Measurements from ENCODE around the gene CRIP1.

CRIP1 gene

GRCh38 chr14:105444859-105445258 is 41.8 kb upstream of the CRIP1 start:
- Histone ChIP-seq H3K27me3 (ENCODE audit: insufficient read depth, low read length, poor library complexity, severe bottlenecking) (no peaks in the 10 kb centered on the region), H2AFZ (ENCODE audit: low read length) (no peak overlapping the region), H3K9me3 (ENCODE audit: insufficient read depth, low read depth, low read length) (no peaks in the 10 kb centered on the region), H3F3A (ENCODE audit: low read depth) (no peaks in the 10 kb centered on the region), H3K9ac (ENCODE audit: low read depth, low read length, poor library complexity, severe bottlenecking) (no peak overlapping the region), H3K9me2 (replicated peaks; ENCODE audit: low read depth, low read length) (no peaks in the 10 kb centered on the region), H4K20me1 (ENCODE audit: insufficient read depth, low read length, poor library complexity, severe bottlenecking) (peaks cover 27% of the 10 kb centered on the region), H3K4me2 (ENCODE audit: low read depth, low read length, poor library complexity, severe bottlenecking) (no peak overlapping the region), H3K4me3 (ENCODE audit: low read length, poor library complexity, severe bottlenecking) (no peak overlapping the region), H3K4me1 (ENCODE audit: insufficient read depth, low read length, poor library complexity, severe bottlenecking) (no peaks in the 10 kb centered on the region), H3K36me3 (ENCODE audit: insufficient read depth, low read length) (peaks cover 38% of the 10 kb centered on the region; the same call in 1 of the 2 replicates), H3K79me2 (ENCODE audit: insufficient read depth, low read length) (peaks cover 26% of the 10 kb centered on the region; the same call in 1 of the 2 replicates)
- TF ChIP-seq EZH2phosphoT487 (IDR thresholded peaks at IDR 0.05; ENCODE audit: borderline replicate concordance) (no peak), CTCF (conservative IDR thresholded peaks at IDR 0.05; ENCODE audit: low read length) (no peak)

DNA sequence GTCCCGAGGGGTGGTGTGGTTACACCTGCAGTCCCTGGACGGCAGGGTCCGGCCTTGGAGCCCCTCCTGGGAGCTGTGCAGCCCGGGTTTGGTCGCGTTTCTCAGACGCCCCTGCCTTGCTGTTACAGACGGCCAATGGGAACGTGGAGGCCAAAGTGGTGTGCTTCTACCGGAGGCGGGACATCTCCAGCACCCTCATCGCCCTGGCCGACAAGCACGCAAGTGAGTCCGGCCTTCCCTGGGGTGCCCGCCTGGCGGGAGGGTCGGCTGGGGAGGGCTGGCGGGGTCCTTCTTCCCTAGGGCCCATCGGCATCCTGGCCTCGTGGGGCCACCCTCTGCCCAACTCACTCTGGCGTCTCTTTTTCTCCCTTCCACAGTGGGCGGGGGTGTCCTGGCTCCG is 41.4 kb upstream of the CRIP1 start:
- TF ChIP-seq CTCF (conservative IDR thresholded peaks at IDR 0.05; ENCODE audit: low read length) (no peak), EZH2phosphoT487 (IDR thresholded peaks at IDR 0.05; ENCODE audit: borderline replicate concordance) (no peak)
- Histone ChIP-seq H3K36me3 (ENCODE audit: insufficient read depth, low read length) (peaks cover 38% of the 10 kb centered on the region; the same call in 1 of the 2 replicates), H4K20me1 (ENCODE audit: insufficient read depth, low read length, poor library complexity, severe bottlenecking) (peaks cover 27% of the 10 kb centered on the region), H3K9me3 (ENCODE audit: insufficient read depth, low read depth, low read length) (no peaks in the 10 kb centered on the region), H3K9ac (ENCODE audit: low read depth, low read length, poor library complexity, severe bottlenecking) (no peak overlapping the region), H2AFZ (ENCODE audit: low read length) (no peak overlapping the region), H3K4me1 (ENCODE audit: insufficient read depth, low read length, poor library complexity, severe bottlenecking) (no peaks in the 10 kb centered on the region), H3K27me3 (ENCODE audit: insufficient read depth, low read length, poor library complexity, severe bottlenecking) (no peaks in the 10 kb centered on the region), H3K4me2 (ENCODE audit: low read depth, low read length, poor library complexity, severe bottlenecking) (no peak overlapping the region), H3K79me2 (ENCODE audit: insufficient read depth, low read length) (peaks cover 21% of the 10 kb centered on the region; the same call in 1 of the 2 replicates), H3F3A (ENCODE audit: low read depth) (no peaks in the 10 kb centered on the region), H3K4me3 (ENCODE audit: low read length, poor library complexity, severe bottlenecking) (no peak overlapping the region), H3K9me2 (replicated peaks; ENCODE audit: low read depth, low read length) (no peaks in the 10 kb centered on the region)

DNA sequence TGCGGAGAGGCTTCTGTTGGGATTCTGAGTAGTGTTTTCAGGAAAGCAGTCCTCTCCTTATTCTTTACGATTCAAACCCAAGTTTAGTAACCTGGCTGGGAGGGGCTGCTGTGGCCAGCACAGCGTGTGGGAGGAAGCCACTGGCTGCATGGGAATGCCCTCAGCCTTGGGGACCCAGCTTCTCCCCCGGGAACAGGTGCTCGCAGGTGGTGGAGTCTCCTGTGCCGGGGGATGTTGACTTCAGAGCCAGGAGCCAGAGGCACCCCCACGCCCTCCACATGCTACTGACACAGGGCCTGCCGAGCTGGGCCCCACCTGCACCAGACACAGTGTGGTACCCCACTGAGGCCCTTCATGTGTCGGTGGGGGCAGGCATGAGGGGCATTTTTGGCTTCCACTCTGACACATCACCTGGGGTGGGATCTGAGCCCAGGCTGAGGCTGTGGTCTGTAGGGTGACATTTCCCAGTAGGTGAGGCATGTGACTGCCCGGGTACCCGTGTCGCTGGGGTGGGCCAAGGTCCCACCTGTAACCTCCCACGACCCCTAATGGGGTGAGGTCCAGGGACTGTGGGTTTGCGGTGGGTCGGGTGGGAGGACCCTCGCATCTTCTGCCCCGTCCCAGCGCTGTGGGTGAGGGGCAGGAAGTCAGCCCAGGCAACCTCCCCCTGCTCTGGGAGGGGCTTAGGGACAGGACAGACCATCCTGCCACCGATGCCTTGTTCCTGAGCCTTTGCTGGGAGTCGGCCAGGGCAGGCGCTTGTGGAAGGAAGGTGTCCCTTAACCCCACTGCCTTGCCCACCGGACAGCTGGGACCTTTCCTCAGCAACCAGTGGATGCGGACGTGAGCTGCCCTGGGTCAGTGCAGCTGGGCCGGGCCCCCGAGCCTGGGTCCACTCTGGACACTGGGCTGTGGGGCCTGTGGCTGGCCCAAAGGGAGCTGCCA is 40.5 kb upstream of the CRIP1 start:
- peaks cover 16% of the 10 kb centered on the region; the same call in 1 of the 2 replicates for H3K79me2 ChIP-seq (ENCODE audit: insufficient read depth, low read length)
- H2AFZ ChIP-seq (ENCODE audit: low read length): no peak overlapping the region
- H3K36me3 ChIP-seq (ENCODE audit: insufficient read depth, low read length): peaks cover 38% of the 10 kb centered on the region; the same call in 1 of the 2 replicates
- H4K20me1 ChIP-seq (ENCODE audit: insufficient read depth, low read length, poor library complexity, severe bottlenecking): peaks cover 23% of the 10 kb centered on the region
- H3K4me2 ChIP-seq (ENCODE audit: low read depth, low read length, poor library complexity, severe bottlenecking): no peak overlapping the region
- H3K9me2 ChIP-seq (replicated peaks; ENCODE audit: low read depth, low read length): no peaks in the 10 kb centered on the region
- H3K9ac ChIP-seq (ENCODE audit: low read depth, low read length, poor library complexity, severe bottlenecking): no peak overlapping the region
- no peaks in the 10 kb centered on the region for H3F3A ChIP-seq (ENCODE audit: low read depth)
- H3K4me1 ChIP-seq (ENCODE audit: insufficient read depth, low read length, poor library complexity, severe bottlenecking): no peaks in the 10 kb centered on the region
- H3K4me3 ChIP-seq (ENCODE audit: low read length, poor library complexity, severe bottlenecking): no peak overlapping the region
- no peaks in the 10 kb centered on the region for H3K9me3 ChIP-seq (ENCODE audit: insufficient read depth, low read depth, low read length)
- no peaks in the 10 kb centered on the region for H3K27me3 ChIP-seq (ENCODE audit: insufficient read depth, low read length, poor library complexity, severe bottlenecking)
- TF ChIP-seq EZH2phosphoT487 (IDR thresholded peaks at IDR 0.05; ENCODE audit: borderline replicate concordance) (no peak), CTCF (conservative IDR thresholded peaks at IDR 0.05; ENCODE audit: low read length) (no peak)
